ENCODE results near the gene NODAL.

The NODAL gene

GRCh38 chr10:70476249-70477035 lies 35.0 kb upstream of the NODAL start:
- DNase-seq (peak; percentile 26), ATAC-seq (no peak)
- no peaks in the 10 kb centered on the region for H3K9me3 Mint-ChIP-seq
- peak overlapping the region; percentile 86 for H3K27ac Mint-ChIP-seq
- H3K27me3 Mint-ChIP-seq, result peaks cover 21% of the 10 kb centered on the region
- H3K36me3 Mint-ChIP-seq (ENCODE audit: low read depth), result no peaks in the 10 kb centered on the region
- H3K4me1 Mint-ChIP-seq, result peaks cover 49% of the 10 kb centered on the region
- no peak overlapping the region for H3K4me3 Mint-ChIP-seq

- no peaks in the 10 kb centered on the region for H3K9me3 Mint-ChIP-seq
- no peaks in the 10 kb centered on the region for H3K36me3 Mint-ChIP-seq (ENCODE audit: low read depth)
- peaks cover 21% of the 10 kb centered on the region for H3K27me3 Mint-ChIP-seq
- no peak overlapping the region for H3K27ac Mint-ChIP-seq
- DNase-seq (no peak), ATAC-seq (no peak)
- no peak overlapping the region for H3K4me3 Mint-ChIP-seq
- peaks cover 45% of the 10 kb centered on the region for H3K4me1 Mint-ChIP-seq
These were observed 34.2 kb upstream of the NODAL start for GRCh38 chr10:70475661-70476060.

- no peak overlapping the region for H3K4me3 Mint-ChIP-seq
- H3K27ac Mint-ChIP-seq, result no peak overlapping the region
- no peaks in the 10 kb centered on the region for H3K9me3 Mint-ChIP-seq
- no peak for DNase-seq
- peaks cover 37% of the 10 kb centered on the region for H3K4me1 Mint-ChIP-seq
- no peak for ATAC-seq
- peaks cover 17% of the 10 kb centered on the region for H3K27me3 Mint-ChIP-seq
- no peaks in the 10 kb centered on the region for H3K36me3 Mint-ChIP-seq (ENCODE audit: low read depth)
These were observed 33.3 kb upstream of the NODAL start for GRCh38 chr10:70474780-70475179.

- no peaks in the 10 kb centered on the region for H3K36me3 Mint-ChIP-seq (ENCODE audit: low read depth)
- H3K27ac Mint-ChIP-seq, result no peak overlapping the region
- no peak for ATAC-seq
- H3K9me3 Mint-ChIP-seq, result no peaks in the 10 kb centered on the region
- DNase-seq, result no peak
- peaks cover 26% of the 10 kb centered on the region for H3K4me1 Mint-ChIP-seq
- H3K27me3 Mint-ChIP-seq, result peaks cover 14% of the 10 kb centered on the region
- H3K4me3 Mint-ChIP-seq, result no peak overlapping the region
These were observed 31.4 kb upstream of the NODAL start for GRCh38 chr10:70472799-70473454.

- H3K4me1 Mint-ChIP-seq, result no peaks in the 10 kb centered on the region
- no peaks in the 10 kb centered on the region for H3K36me3 Mint-ChIP-seq (ENCODE audit: low read depth)
- H3K4me3 Mint-ChIP-seq, result no peak overlapping the region
- ATAC-seq, result no peak
- H3K27me3 Mint-ChIP-seq, result no peaks in the 10 kb centered on the region
- H3K27ac Mint-ChIP-seq, result no peak overlapping the region
- no peak for DNase-seq
- H3K9me3 Mint-ChIP-seq, result no peaks in the 10 kb centered on the region
These were observed 25.5 kb upstream of the NODAL start for GRCh38 chr10:70466951-70467350.

GRCh38 chr10:70465832-70466231 lies 24.4 kb upstream of the NODAL start:
- H3K27me3 Mint-ChIP-seq, result peaks cover 4% of the 10 kb centered on the region
- H3K4me3 Mint-ChIP-seq, result no peak overlapping the region
- H3K36me3 Mint-ChIP-seq (ENCODE audit: low read depth), result no peaks in the 10 kb centered on the region
- DNase-seq, result no peak
- H3K9me3 Mint-ChIP-seq, result no peaks in the 10 kb centered on the region
- no peak for ATAC-seq
- H3K27ac Mint-ChIP-seq, result no peak overlapping the region
- H3K4me1 Mint-ChIP-seq, result no peaks in the 10 kb centered on the region

GRCh38 chr10:70465278-70465677 lies 23.8 kb upstream of the NODAL start:
- no peak for DNase-seq
- ATAC-seq, result no peak
- Mint-ChIP-seq H3K4me3 (no peak overlapping the region), H3K9me3 (no peaks in the 10 kb centered on the region), H3K36me3 (ENCODE audit: low read depth) (no peaks in the 10 kb centered on the region), H3K27ac (no peak overlapping the region), H3K27me3 (peaks cover 7% of the 10 kb centered on the region), H3K4me1 (no peaks in the 10 kb centered on the region)

- ATAC-seq (no peak), DNase-seq (no peak)
- no peak overlapping the region for H3K27ac Mint-ChIP-seq
- H3K4me3 Mint-ChIP-seq, result no peak overlapping the region
- no peaks in the 10 kb centered on the region for H3K9me3 Mint-ChIP-seq
- no peaks in the 10 kb centered on the region for H3K36me3 Mint-ChIP-seq (ENCODE audit: low read depth)
- peaks cover 25% of the 10 kb centered on the region for H3K27me3 Mint-ChIP-seq
- H3K4me1 Mint-ChIP-seq, result peaks cover 7% of the 10 kb centered on the region
These were observed 21.0 kb upstream of the NODAL start for GRCh38 chr10:70462349-70462984.

GRCh38 chr10:70461397-70462348 lies 20.2 kb upstream of the NODAL start:
- peaks cover 33% of the 10 kb centered on the region for H3K27me3 Mint-ChIP-seq
- no peaks in the 10 kb centered on the region for H3K9me3 Mint-ChIP-seq
- H3K27ac Mint-ChIP-seq, result no peak overlapping the region
- DNase-seq (peak; percentile 58), ATAC-seq (peak; percentile 56)
- no peaks in the 10 kb centered on the region for H3K36me3 Mint-ChIP-seq (ENCODE audit: low read depth)
- peaks cover 7% of the 10 kb centered on the region for H3K4me1 Mint-ChIP-seq
- H3K4me3 Mint-ChIP-seq, result no peak overlapping the region

- Mint-ChIP-seq H3K9me3 (no peaks in the 10 kb centered on the region), H3K27ac (no peak overlapping the region), H3K4me3 (no peak overlapping the region), H3K36me3 (ENCODE audit: low read depth) (no peaks in the 10 kb centered on the region), H3K27me3 (peaks cover 47% of the 10 kb centered on the region), H3K4me1 (peaks cover 7% of the 10 kb centered on the region)
- ATAC-seq (no peak), DNase-seq (no peak)
These were observed 18.5 kb upstream of the NODAL start for GRCh38 chr10:70459774-70460490.

GRCh38 chr10:70459061-70459773 lies 17.7 kb upstream of the NODAL start:
- Mint-ChIP-seq H3K27ac (no peak overlapping the region), H3K36me3 (ENCODE audit: low read depth) (no peaks in the 10 kb centered on the region), H3K27me3 (peaks cover 47% of the 10 kb centered on the region), H3K4me3 (no peak overlapping the region), H3K9me3 (no peaks in the 10 kb centered on the region), H3K4me1 (peaks cover 7% of the 10 kb centered on the region)
- ATAC-seq, result no peak
- DNase-seq, result no peak

- peak; percentile 69 for DNase-seq
- ATAC-seq, result peak; percentile 73
- Mint-ChIP-seq H3K4me3 (no peak overlapping the region), H3K9me3 (no peaks in the 10 kb centered on the region), H3K36me3 (ENCODE audit: low read depth) (no peaks in the 10 kb centered on the region), H3K27me3 (peaks cover 47% of the 10 kb centered on the region), H3K27ac (no peak overlapping the region), H3K4me1 (peaks cover 7% of the 10 kb centered on the region)
These were observed 17.0 kb upstream of the NODAL start for GRCh38 chr10:70458329-70459060.
